A549 (cell line): ENCODE results near the gene ADAD2.

Experiments
- CBX2 ChIP-seq: fragments of 200-600 bp; sonication (generic); IDR thresholded peaks from 2 replicates; pipeline ENCODE4 v1.6.1; 2016; ENCODE audit warnings: low read depth, mild to moderate bottlenecking, borderline replicate concordance
- CEBPB ChIP-seq, 2 experiments: fragments of >200 bp in 1 of 2; sonication (Bioruptor Twin) in 1 of 2; formaldehyde crosslinking in 1 of 2; IDR thresholded peaks; 2 replicates each; pipeline ENCODE4 v1.6.1; 2012 to 2016
- CTCF ChIP-seq: fragments of >200 bp; sonication (Bioruptor Twin); formaldehyde crosslinking; IDR thresholded peaks from 3 replicates; pipeline ENCODE4 v1.5.1; 2016
- KDM1A ChIP-seq: fragments of 200-600 bp; sonication (generic); IDR thresholded peaks from 2 replicates; pipeline ENCODE4 v1.6.1; 2016; ENCODE audit warnings: low read depth, mild to moderate bottlenecking
- MAZ ChIP-seq: fragments of 150-350 bp; IDR thresholded peaks from 2 replicates; pipeline ENCODE4 v1.6.1; 2014; ENCODE audit warnings: antibody characterized with exemption, low read depth, low read length, borderline replicate concordance
- POLR2A ChIP-seq: IDR thresholded peaks from 2 replicates; pipeline ENCODE4 v1.6.1; 2012; ENCODE audit warnings: mild to moderate bottlenecking, low read length
- ZC3H11A ChIP-seq: fragments of 450-650 bp; IDR thresholded peaks from 2 replicates; pipeline ENCODE4 v1.6.1; 2014; ENCODE audit warnings: antibody characterized with exemption, mild to moderate bottlenecking

DNA sequence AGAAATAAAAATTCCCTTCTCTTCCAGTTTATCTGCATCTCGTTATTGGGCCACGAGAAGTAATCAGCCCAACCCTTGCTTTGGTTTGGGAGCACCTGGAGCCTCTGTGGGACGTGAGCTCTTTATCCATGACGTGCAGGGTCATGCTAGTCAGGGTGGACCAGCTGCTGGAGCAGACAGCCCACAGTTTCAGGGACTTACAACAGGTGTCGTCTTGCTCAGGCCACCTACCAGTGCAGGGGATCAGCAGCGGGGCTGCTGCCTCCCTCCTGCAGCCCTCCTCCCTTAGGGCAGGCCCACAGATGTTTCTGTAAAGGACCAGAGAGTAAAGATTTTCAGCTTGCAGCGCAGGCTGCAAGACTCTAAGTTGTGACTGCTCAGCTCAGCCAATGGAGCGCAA is 16.9 kb downstream of the ADAD2 start:
- no peak for TF ChIP-seq CTCF
- no peak for TF ChIP-seq CEBPB (IDR thresholded peaks at IDR 0.05)
- TF ChIP-seq POLR2A: no peak
- no peak for TF ChIP-seq CBX2
- no peak for TF ChIP-seq KDM1A
- TF ChIP-seq MAZ: no peak
- no peak for TF ChIP-seq ZC3H11A
